Measurements from ENCODE around the gene FBXO40. TPM values are rescaled to one million over a fixed set of nuclear protein-coding genes. Genes with fewer than 3 reads are reported as not detected.

The FBXO40 gene
- total RNA-seq, 1 donor from 2014 or later: not detected

DNA sequence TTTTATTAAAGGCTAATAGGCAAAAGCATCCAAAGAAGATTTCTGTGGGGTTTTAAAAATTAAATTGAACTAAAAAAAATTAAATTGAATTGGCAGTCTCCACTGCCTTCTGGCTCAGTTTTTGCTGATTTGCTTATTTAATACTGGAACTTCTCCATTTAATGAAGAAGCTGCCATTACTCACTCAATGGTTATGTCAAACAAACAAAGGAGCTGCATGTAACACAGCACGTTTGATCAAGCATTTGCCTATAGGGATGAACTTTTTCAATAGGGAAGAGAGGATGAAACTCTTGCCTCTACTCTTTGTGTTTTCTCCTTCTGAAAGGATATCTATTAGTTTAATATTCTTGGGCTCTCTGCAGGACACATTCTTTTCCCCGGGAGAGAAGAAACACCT, 72.3 kb downstream of the FBXO40 start:
- H3K27ac ChIP-seq: no peak overlapping the region
- H3K4me1 ChIP-seq: peaks cover 11% of the 10 kb centered on the region
- no peak overlapping the region for H3K4me3 ChIP-seq
- H3K36me3 ChIP-seq: peaks cover 0 to 63% of the 10 kb centered on the region in 2 donors
- intact Hi-C loops (cut with DNase I): no loop called here
- H3K27me3 ChIP-seq: no peaks in the 10 kb centered on the region
- H3K9me3 ChIP-seq: no peaks in the 10 kb centered on the region
- TF ChIP-seq POLR2AphosphoS5 (IDR thresholded peaks at IDR 0.05; ENCODE audit: insufficient read depth in 1 of 2, low read depth in 1 of 2) (no peak), CTCF (IDR thresholded peaks at IDR 0.05) (no peak), POLR2A (IDR thresholded peaks at IDR 0.05) (no peak)
- DNase-seq (ENCODE audit: extremely low spot score in 2 of 2): no peak

DNA sequence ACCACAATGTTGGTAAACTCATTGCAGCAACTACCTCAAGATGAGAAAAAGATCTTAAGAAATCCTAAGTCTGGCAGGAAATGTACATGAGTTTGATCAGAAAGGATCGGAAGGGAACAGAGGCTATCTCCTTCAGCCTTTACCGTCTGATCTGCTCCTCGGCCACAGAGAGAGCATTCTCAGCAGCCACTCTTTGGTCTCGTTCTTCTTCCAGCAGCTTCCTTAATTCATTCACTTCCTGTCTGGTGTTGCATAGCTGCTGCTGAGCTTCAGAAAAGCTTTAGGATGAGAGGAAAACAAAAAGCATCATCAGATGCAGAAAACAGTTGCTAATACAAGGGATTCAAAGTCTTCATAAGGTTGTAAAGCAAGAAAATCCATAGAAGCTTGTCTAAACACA, 74.2 kb downstream of the FBXO40 start:
- Histone ChIP-seq H3K27me3 (no peaks in the 10 kb centered on the region), H3K9me3 (no peaks in the 10 kb centered on the region), H3K4me3 (no peak overlapping the region), H3K36me3 (peaks cover 0 to 69% of the 10 kb centered on the region in 2 donors), H3K27ac (no peak overlapping the region), H3K4me1 (no peaks in the 10 kb centered on the region)
- intact Hi-C loops (cut with DNase I): no loop called here
- TF ChIP-seq POLR2AphosphoS5 (IDR thresholded peaks at IDR 0.05; ENCODE audit: insufficient read depth in 1 of 2, low read depth in 1 of 2): no peak
- TF ChIP-seq CTCF (IDR thresholded peaks at IDR 0.05): no peak
- no peak for TF ChIP-seq POLR2A (IDR thresholded peaks at IDR 0.05)
- no peak for DNase-seq (ENCODE audit: extremely low spot score in 2 of 2)

- no peaks in the 10 kb centered on the region for H3K9me3 ChIP-seq
- no peaks in the 10 kb centered on the region for H3K4me1 ChIP-seq
- no peak overlapping the region for H3K27ac ChIP-seq
- no peak overlapping the region for H3K4me3 ChIP-seq
- intact Hi-C loops (cut with DNase I): no loop called here
- no peak for DNase-seq (ENCODE audit: extremely low spot score in 2 of 2)
- no peaks in the 10 kb centered on the region for H3K27me3 ChIP-seq
- TF ChIP-seq CTCF (IDR thresholded peaks at IDR 0.05) (no peak), POLR2A (IDR thresholded peaks at IDR 0.05) (no peak), POLR2AphosphoS5 (IDR thresholded peaks at IDR 0.05; ENCODE audit: insufficient read depth in 1 of 2, low read depth in 1 of 2) (no peak)
- peaks cover 0 to 67% of the 10 kb centered on the region in 2 donors for H3K36me3 ChIP-seq
Observed at GRCh38 chr3:121670676-121671075, 77.5 kb downstream of the FBXO40 start.

DNA sequence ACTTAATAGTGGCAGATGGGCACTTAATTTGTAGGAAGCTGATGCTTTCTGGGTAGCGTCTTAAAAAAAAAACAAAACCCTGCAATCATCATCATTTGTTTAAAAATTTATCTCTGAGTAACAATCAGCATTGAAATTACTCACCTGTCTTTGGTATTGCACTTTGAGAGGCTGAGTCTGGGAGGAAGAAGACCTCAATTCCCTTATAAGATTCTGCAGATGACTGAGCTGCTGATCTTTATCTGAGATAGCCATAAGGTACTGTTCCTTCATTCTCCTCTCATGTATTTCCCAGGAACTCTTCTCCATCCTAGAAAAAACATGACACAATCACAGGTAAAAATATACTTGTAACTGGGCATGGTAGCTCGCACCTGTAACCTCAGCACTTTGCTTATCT, 84.0 kb downstream of the FBXO40 start:
- TF ChIP-seq CTCF (IDR thresholded peaks at IDR 0.05) (no peak), POLR2AphosphoS5 (IDR thresholded peaks at IDR 0.05; ENCODE audit: insufficient read depth in 1 of 2, low read depth in 1 of 2) (no peak), POLR2A (IDR thresholded peaks at IDR 0.05) (no peak)
- no peaks in the 10 kb centered on the region for H3K4me1 ChIP-seq

More for the DNA sequence above, 84.0 kb downstream of the FBXO40 start:
- no peaks in the 10 kb centered on the region for H3K9me3 ChIP-seq
- H3K36me3 ChIP-seq: peaks cover 0 to 70% of the 10 kb centered on the region in 2 donors
- H3K27ac ChIP-seq: no peak overlapping the region
- H3K4me3 ChIP-seq: no peak overlapping the region
- no peak for DNase-seq (ENCODE audit: extremely low spot score in 2 of 2)
- intact Hi-C loops (cut with DNase I): no loop called here
- no peaks in the 10 kb centered on the region for H3K27me3 ChIP-seq

Small RNAs within 50 kb of the gene (small RNA-seq; reads per million reads assigned to genes)
- not detected for gene RNU4-62P

Other genes with a start within 250 kb of the FBXO40 start
- gene POLQ, start 47.4 kb upstream of the FBXO40 start, total RNA-seq: 2.5 TPM
- gene ARGFX, start 25.4 kb upstream of the FBXO40 start, total RNA-seq: not detected
- 35.4 TPM for gene HCLS1, start 67.5 kb downstream of the FBXO40 start, total RNA-seq
- 45.4 TPM for gene GOLGB1, start 156.4 kb downstream of the FBXO40 start, total RNA-seq
- gene IQCB1, start 241.7 kb downstream of the FBXO40 start, total RNA-seq: 12.3 TPM
- 2.2 TPM for gene EAF2, start 241.8 kb downstream of the FBXO40 start, total RNA-seq

Measured in vagina (tissue), 2 donors.